GM12875 (cell line): ENCODE data around the gene POMGNT2.

Experiments
- H3K4me3 ChIP-seq: one replicate; pipeline ENCODE4 v1.5.1; 2011; ENCODE audit warnings: low read depth, low read length, control low read depth
- TF ChIP-seq, protein P1 (sequence below): IDR thresholded peaks from 2 replicates; pipeline ENCODE4 v1.5.1; 2011; ENCODE audit warnings: low read depth, mild to moderate bottlenecking, control low read depth, inconsistent platforms, low read length, moderate library complexity, borderline replicate concordance; ENCODE audit not compliant: insufficient read depth

The POMGNT2 gene

GRCh38 chr3:43086460-43087165, 19.3 kb downstream of the POMGNT2 start:
- no peak overlapping the region for H3K4me3 ChIP-seq
- TF ChIP-seq, protein P1, sequence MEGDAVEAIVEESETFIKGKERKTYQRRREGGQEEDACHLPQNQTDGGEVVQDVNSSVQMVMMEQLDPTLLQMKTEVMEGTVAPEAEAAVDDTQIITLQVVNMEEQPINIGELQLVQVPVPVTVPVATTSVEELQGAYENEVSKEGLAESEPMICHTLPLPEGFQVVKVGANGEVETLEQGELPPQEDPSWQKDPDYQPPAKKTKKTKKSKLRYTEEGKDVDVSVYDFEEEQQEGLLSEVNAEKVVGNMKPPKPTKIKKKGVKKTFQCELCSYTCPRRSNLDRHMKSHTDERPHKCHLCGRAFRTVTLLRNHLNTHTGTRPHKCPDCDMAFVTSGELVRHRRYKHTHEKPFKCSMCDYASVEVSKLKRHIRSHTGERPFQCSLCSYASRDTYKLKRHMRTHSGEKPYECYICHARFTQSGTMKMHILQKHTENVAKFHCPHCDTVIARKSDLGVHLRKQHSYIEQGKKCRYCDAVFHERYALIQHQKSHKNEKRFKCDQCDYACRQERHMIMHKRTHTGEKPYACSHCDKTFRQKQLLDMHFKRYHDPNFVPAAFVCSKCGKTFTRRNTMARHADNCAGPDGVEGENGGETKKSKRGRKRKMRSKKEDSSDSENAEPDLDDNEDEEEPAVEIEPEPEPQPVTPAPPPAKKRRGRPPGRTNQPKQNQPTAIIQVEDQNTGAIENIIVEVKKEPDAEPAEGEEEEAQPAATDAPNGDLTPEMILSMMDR, result no peak

GRCh38 chr3:43082457-43082856, 23.4 kb downstream of the POMGNT2 start:
- TF ChIP-seq, protein P1, result no peak
- H3K4me3 ChIP-seq, result no peak overlapping the region

- TF ChIP-seq, protein P1, result no peak
- no peak overlapping the region for H3K4me3 ChIP-seq
Observed at GRCh38 chr3:43081796-43082195, 24.1 kb downstream of the POMGNT2 start.

DNA sequence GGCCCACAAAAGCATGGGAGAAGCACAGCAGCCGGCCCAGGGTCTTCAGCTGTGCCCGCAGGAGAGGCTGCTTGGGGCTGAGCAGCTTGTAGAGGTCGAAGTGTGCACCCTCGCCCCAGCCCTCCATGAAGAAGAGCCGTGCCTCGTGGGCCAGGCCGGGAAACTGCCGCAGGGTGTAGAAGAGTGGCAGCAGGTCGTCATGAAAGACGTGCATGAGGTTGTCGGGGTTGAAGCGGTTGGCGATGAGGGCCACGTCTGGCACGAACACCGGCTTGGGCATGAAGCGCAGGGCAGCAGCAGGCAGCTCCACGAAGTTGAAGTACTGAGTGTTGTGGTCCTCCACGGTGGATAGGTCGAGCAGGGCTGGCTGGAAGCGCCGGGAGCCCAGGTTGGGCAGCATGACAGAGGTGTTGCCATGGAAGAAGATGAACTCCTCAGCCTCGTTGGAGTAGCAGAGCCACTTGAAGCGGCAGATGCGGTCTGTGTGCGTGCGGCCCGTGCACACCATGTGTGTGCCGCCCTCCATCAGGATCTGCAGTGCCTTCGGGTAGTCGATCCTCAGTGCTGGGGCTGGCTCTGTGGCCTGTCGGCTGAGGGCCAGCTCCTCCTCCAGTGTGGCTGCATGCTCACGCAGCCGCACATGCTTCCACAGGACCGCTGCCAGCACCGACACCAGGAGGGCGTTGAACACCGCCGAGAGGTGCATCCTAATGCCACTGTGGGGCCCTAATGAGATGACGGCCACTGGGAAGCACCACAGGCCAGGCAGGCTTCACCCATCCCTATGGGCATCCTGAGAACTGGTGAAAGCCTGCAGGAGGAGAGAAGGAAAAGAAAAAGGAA, 24.9 kb downstream of the POMGNT2 start:
- TF ChIP-seq, protein P1, result no peak

GRCh38 chr3:43079536-43080332, 26.1 kb downstream of the POMGNT2 start:
- TF ChIP-seq, protein P1, result no peak
- H3K4me3 ChIP-seq, result no peak overlapping the region

More for the DNA sequence above, 24.9 kb downstream of the POMGNT2 start:
- no peak overlapping the region for H3K4me3 ChIP-seq

- no peak overlapping the region for H3K4me3 ChIP-seq
- TF ChIP-seq, protein P1, result no peak
Observed at GRCh38 chr3:43077707-43078106, 28.2 kb downstream of the POMGNT2 start.
